ENCODE results near the gene PPIG. TPM values are rescaled to one million over a fixed set of nuclear protein-coding genes. Genes with fewer than 3 reads are reported as not detected.

Gene PPIG
- total and polyA plus RNA-seq, 2 of the 4 experiments (the other 2 are of a cell fraction): 10.4 to 16.7 TPM

- Histone ChIP-seq H3K4ac (ENCODE audit: low read depth, low read length) (no peak overlapping the region), H3K23ac (ENCODE audit: low read depth, low read length) (no peak overlapping the region), H3K18ac (ENCODE audit: low read depth, low read length) (no peak overlapping the region), H4K20me1 (ENCODE audit: insufficient read depth, low read length) (no peaks in the 10 kb centered on the region), H2AFZ (replicated peaks; ENCODE audit: low read length, poor library complexity) (no peak overlapping the region), H3K36me3 (ENCODE audit: control insufficient read depth, insufficient read depth, low read length) (no peaks in the 10 kb centered on the region), H3K9me1 (ENCODE audit: insufficient read depth, low read length) (no peaks in the 10 kb centered on the region), H2BK5ac (ENCODE audit: low read depth, low read length, poor library complexity, severe bottlenecking) (no peak overlapping the region), H3K9me3 (ENCODE audit: control insufficient read depth, insufficient read depth, low read length) (no peaks in the 10 kb centered on the region), H2AK5ac (ENCODE audit: low read depth, low read length) (no peak overlapping the region), H4K8ac (ENCODE audit: low read depth in 2 of 2, low read length in 2 of 2) (no peak overlapping the region), H2BK120ac (ENCODE audit: low read depth, low read length) (no peak overlapping the region), H2BK15ac (ENCODE audit: low read depth, low read length) (no peak overlapping the region), H3K4me2 (ENCODE audit: low read depth, low read length) (no peak overlapping the region), H3K14ac (replicated peaks; ENCODE audit: low read depth, low read length) (no peak overlapping the region), H4K91ac (ENCODE audit: insufficient read depth, low read depth, low read length) (no peak overlapping the region), H3K4me1 (ENCODE audit: control insufficient read depth, insufficient read depth, low read length) (no peaks in the 10 kb centered on the region; the same call in 1 of the 2 replicates), H4K5ac (ENCODE audit: low read depth, low read length) (no peak overlapping the region), H3K79me1 (ENCODE audit: low read depth in 1 of 2, low read length in 2 of 2) (peaks cover 5 to 7% of the 10 kb centered on the region in 2 experiments; a peak in 1 of 4 replicates), H3K27ac (ENCODE audit: insufficient read depth, low read length) (no peak overlapping the region), H2AK9ac (replicated peaks; ENCODE audit: low read depth, low read length, poor library complexity) (no peak overlapping the region), H3K27me3 (ENCODE audit: control insufficient read depth, insufficient read depth, low read length) (no peaks in the 10 kb centered on the region), H3K4me3 (ENCODE audit: insufficient read depth, low read depth, low read length) (no peak overlapping the region), H3K9ac (ENCODE audit: low read depth, low read length) (no peak overlapping the region), H3K56ac (ENCODE audit: extremely low read depth, insufficient read depth, low read length) (no peak overlapping the region), H2BK20ac (ENCODE audit: low read depth, low read length) (no peak overlapping the region)
- 17% methylated on average over 1 of the region's 1 CpG; no CpG with 5 or more reads in 1 of the 2 experiments for WGBS, 2 experiments (ENCODE audit: extremely low coverage in 2 of 2, insufficient read length in 1 of 2)
- DNase-seq: no peak
- CTCF ChIA-PET: interaction anchor here (0.6 kb wide), 1 partner anchor 40 kb away, joined by 3 read pairs; no protein-coding TSS in a partner anchor
- intact Hi-C loops (cut with micrococcal nuclease) (no loop called here), dilution Hi-C loops (cut with HindIII; ENCODE audit: low sequenced_read_pairs, unreplicated experiment) (no loop called here), in situ Hi-C loops (cut with MboI; ENCODE audit: low sequenced_read_pairs) (no loop called here)
- no TSS peak for BruUV-seq (replicated peaks)
- POLR2A ChIA-PET (ENCODE audit: unreplicated experiment): no interaction called here
- no peak for TF ChIP-seq MAZ (IDR thresholded peaks at IDR 0.05; ENCODE audit: borderline replicate concordance, low read depth, low read length)
- no peak for TF ChIP-seq ELK1 (IDR thresholded peaks at IDR 0.05; ENCODE audit: borderline replicate concordance, low read depth, low read length)
- TF ChIP-seq MXI1 (IDR thresholded peaks at IDR 0.05; ENCODE audit: borderline replicate concordance, low read depth, low read length): no peak
- TF ChIP-seq RAD21 (IDR thresholded peaks at IDR 0.05; ENCODE audit: low read length): no peak
- TF ChIP-seq SMC3 (IDR thresholded peaks at IDR 0.05; ENCODE audit: low read depth, low read length): no peak
- TF ChIP-seq NFE2L2 (IDR thresholded peaks at IDR 0.05; ENCODE audit: low read depth, low read length): no peak
- TF ChIP-seq CTCF (conservative IDR thresholded peaks at IDR 0.05; ENCODE audit: low read depth, low read length): no peak
- TF ChIP-seq MAFK (IDR thresholded peaks at IDR 0.05; ENCODE audit: low read depth, low read length): no peak
- TF ChIP-seq FOS (IDR thresholded peaks at IDR 0.05; ENCODE audit: low read depth, low read length): no peak
- no peak for TF ChIP-seq POLR2A (IDR thresholded peaks at IDR 0.05; ENCODE audit: low read depth, low read length)
- no peak for TF ChIP-seq BHLHE40 (IDR thresholded peaks at IDR 0.05; ENCODE audit: low read depth, low read length)
- TF ChIP-seq RFX5 (IDR thresholded peaks at IDR 0.05; ENCODE audit: low read depth, low read length): no peak
- TF ChIP-seq CEBPB (IDR thresholded peaks at IDR 0.05; ENCODE audit: low read depth, low read length): no peak
- TF ChIP-seq RCOR1 (IDR thresholded peaks at IDR 0.05; ENCODE audit: insufficient replicate concordance, low read length): no peak
- no peak for ATAC-seq (ENCODE audit: low read depth)
Observed at GRCh38 chr2:169690958-169691357, 106.8 kb downstream of the PPIG start.
